ENCODE results near the gene WDR55. TPM values are rescaled to one million over a fixed set of nuclear protein-coding genes. Genes with fewer than 3 reads are reported as not detected.
"Not testable (repeated sequence)": the region's sequence is repeated elsewhere in the genome, so short reads cannot be mapped to it uniquely, and the experiment has no call there.

Gene WDR55
- total and polyA plus RNA-seq, 2 of the 13 experiments (the other 11 are each of a cell fraction or from before 2014, with no cell fraction given): 17.7 to 18.2 TPM

GRCh38 chr5:140718266-140718592 lies 53.5 kb downstream of the WDR55 start:
- ChIA-PET CTCF (ENCODE audit: low intra/inter-chr PET ratio, low total read pairs) (no interaction called here), POLR2A (interaction anchor here (0.6 to 2.9 kb wide), 13 partner anchors 7 to 317 kb away, joined by 3 to 21 read pairs (median 8); partner anchors contain the start of genes ANKHD1, APBB3, HARS1 and HARS2)
- 59% methylated on average over 7 of the region's 7 CpGs for WGBS (ENCODE audit: low lambda C conversion rate)
- FAIRE-seq (no peak), ATAC-seq (peak; percentile 2; the same call in 2 of the 3 replicates), DNase-seq (ENCODE audit: low spot score) (no peak)
- Histone ChIP-seq H3K27me3 (ENCODE audit: control insufficient read depth in 1 of 2, insufficient read depth in 2 of 2, low read length in 2 of 2) (no peaks in the 10 kb centered on the region), H3K4me3 (replicated peaks in 1 of 3; ENCODE audit: insufficient read depth in 1 of 3, low read depth in 2 of 3, low read length in 3 of 3) (peak overlapping the region; percentile 23 to 64 (median 60); a peak in 5 of 6 replicates), H3K9me3 (ENCODE audit: low read length) (no peaks in the 10 kb centered on the region), H3K9ac (ENCODE audit: insufficient read depth, low read depth, low read length) (peak overlapping the region; percentile 57), H3K79me2 (ENCODE audit: insufficient read depth, low read length) (no peaks in the 10 kb centered on the region), H4K20me1 (ENCODE audit: insufficient read depth, low read length) (no peaks in the 10 kb centered on the region), H3K27ac (ENCODE audit: extremely low read length, insufficient read depth, low read length) (peak overlapping the region; percentile 79), H2AFZ (ENCODE audit: low read length) (peak overlapping the region; percentile 59), H3K36me3 (replicated peaks in 1 of 2; ENCODE audit: control insufficient read depth in 1 of 2, insufficient read depth in 2 of 2, low read length in 2 of 2) (no peaks in the 10 kb centered on the region), H3K4me1 (ENCODE audit: insufficient read depth, low read length) (peaks cover 16% of the 10 kb centered on the region), H3K4me2 (ENCODE audit: low read depth, low read length) (peak overlapping the region; percentile 61)
- in situ Hi-C loops (cut with HindIII; ENCODE audit: extremely low pct_ligation_motif_present, low pct_unique_long_range_greater_than_20kb): no loop called here
- intact Hi-C loops (cut with micrococcal nuclease; ENCODE audit: unreplicated experiment): loop anchor here (2.0 to 10.0 kb wide), 6 partner anchors 27 to 543 kb away; partner anchors contain the start of genes ANKHD1, CYSTM1, HARS1 and HARS2
- TSS peak; percentile 99 for BruUV-seq (replicated peaks)
- TF ChIP-seq ZNF782 (CRISPR knock-in tag; IDR thresholded peaks at IDR 0.05; ENCODE audit: borderline replicate concordance) (no peak), ZNF580 (CRISPR knock-in tag; IDR thresholded peaks at IDR 0.05; ENCODE audit: borderline replicate concordance, low read depth) (no peak), REPIN1 (CRISPR knock-in tag; IDR thresholded peaks at IDR 0.05; ENCODE audit: borderline replicate concordance, low read depth) (no peak), ARHGAP35 (CRISPR knock-in tag; IDR thresholded peaks at IDR 0.05; ENCODE audit: borderline replicate concordance) (no peak), FOXM1 (CRISPR knock-in tag; IDR thresholded peaks at IDR 0.05) (no peak), ZNF282 (IDR thresholded peaks at IDR 0.05; ENCODE audit: partially characterized antibody) (no peak), FOXO4 (CRISPR knock-in tag; conservative IDR thresholded peaks at IDR 0.05) (no peak), ZNF160 (CRISPR knock-in tag; IDR thresholded peaks at IDR 0.05) (no peak), CBX5 (CRISPR knock-in tag; IDR thresholded peaks at IDR 0.05; ENCODE audit: borderline replicate concordance) (no peak), ATAD3A (CRISPR knock-in tag; IDR thresholded peaks at IDR 0.05) (no peak), ZNF616 (CRISPR knock-in tag; IDR thresholded peaks at IDR 0.05; ENCODE audit: low read depth) (no peak), TFE3 (CRISPR knock-in tag; IDR thresholded peaks at IDR 0.05) (no peak), DMAP1 (CRISPR knock-in tag; IDR thresholded peaks at IDR 0.05) (no peak), ZNF451 (CRISPR knock-in tag; IDR thresholded peaks at IDR 0.05) (no peak), ZBTB21 (CRISPR knock-in tag; IDR thresholded peaks at IDR 0.05) (no peak), PHF21A (CRISPR knock-in tag; IDR thresholded peaks at IDR 0.05) (no peak), PHF8 (CRISPR knock-in tag; IDR thresholded peaks at IDR 0.05) (no peak), CEBPG (CRISPR knock-in tag; IDR thresholded peaks at IDR 0.05) (no peak), ZNF761 (CRISPR knock-in tag; conservative IDR thresholded peaks at IDR 0.05) (no peak)

- in situ Hi-C loops (cut with HindIII; ENCODE audit: extremely low pct_ligation_motif_present, low pct_unique_long_range_greater_than_20kb): loop anchor here (10.0 kb wide), 1 partner anchor 156 kb away; the partner anchor contains the start of genes APBB3 and SLC35A4
- H3K79me2 ChIP-seq (ENCODE audit: insufficient read depth, low read length); H3K36me3 ChIP-seq (replicated peaks in 1 of 2; ENCODE audit: control insufficient read depth in 1 of 2, insufficient read depth in 2 of 2, low read length in 2 of 2); H3K27me3 ChIP-seq (ENCODE audit: control insufficient read depth in 1 of 2, insufficient read depth in 2 of 2, low read length in 2 of 2); H3K27ac ChIP-seq (ENCODE audit: extremely low read length, insufficient read depth, low read length); H3K4me3 ChIP-seq (replicated peaks in 1 of 3; ENCODE audit: insufficient read depth in 1 of 3, low read depth in 2 of 3, low read length in 3 of 3); DNase-seq (ENCODE audit: low spot score); FAIRE-seq; H2AFZ ChIP-seq (ENCODE audit: low read length); H3K9ac ChIP-seq (ENCODE audit: insufficient read depth, low read depth, low read length); H4K20me1 ChIP-seq (ENCODE audit: insufficient read depth, low read length); H3K9me3 ChIP-seq (ENCODE audit: low read length); BruUV-seq (replicated peaks); ATAC-seq; intact Hi-C loops (cut with micrococcal nuclease; ENCODE audit: unreplicated experiment): not testable (repeated sequence)
- ChIA-PET CTCF (ENCODE audit: low intra/inter-chr PET ratio, low total read pairs) (interaction anchor here (1.6 kb wide), 1 partner anchor 145 kb away, joined by 4 read pairs; no protein-coding TSS in a partner anchor), POLR2A (interaction anchor here (0.9 to 2.6 kb wide), 2 partner anchors 173 to 320 kb away, joined by 3 to 17 read pairs; partner anchors contain the start of genes ANKHD1 and EIF4EBP3)
- H3K4me1 ChIP-seq (ENCODE audit: insufficient read depth, low read length): peaks cover 28% of the 10 kb centered on the region
- peak overlapping the region; percentile 24; the same call in 1 of the 2 replicates for H3K4me2 ChIP-seq (ENCODE audit: low read depth, low read length)
- 46% methylated on average over 6 of the region's 6 CpGs for WGBS (ENCODE audit: low lambda C conversion rate)
Observed at GRCh38 chr5:140720738-140721137, 56.0 kb downstream of the WDR55 start.

All from HepG2 (cell line).